ENCODE measurements around the gene PALM.

PALM gene

GRCh38 chr19:674282-675151, 34.2 kb upstream of the PALM start:
- Histone ChIP-seq H3K36me3 (ENCODE audit: insufficient read depth, low read length) (no peaks in the 10 kb centered on the region), H3F3A (ENCODE audit: low read depth) (no peaks in the 10 kb centered on the region), H3K4me1 (ENCODE audit: insufficient read depth, low read length, poor library complexity, severe bottlenecking) (peaks cover 6% of the 10 kb centered on the region), H2AFZ (ENCODE audit: low read length) (no peak overlapping the region), H3K4me3 (ENCODE audit: low read length, poor library complexity, severe bottlenecking) (no peak overlapping the region), H3K79me2 (ENCODE audit: insufficient read depth, low read length) (peaks cover 6% of the 10 kb centered on the region; the same call in 1 of the 2 replicates), H3K27me3 (ENCODE audit: insufficient read depth, low read length, poor library complexity, severe bottlenecking) (no peaks in the 10 kb centered on the region), H3K9ac (ENCODE audit: low read depth, low read length, poor library complexity, severe bottlenecking) (no peak overlapping the region), H4K20me1 (ENCODE audit: insufficient read depth, low read length, poor library complexity, severe bottlenecking) (no peaks in the 10 kb centered on the region), H3K9me3 (ENCODE audit: insufficient read depth, low read depth, low read length) (no peaks in the 10 kb centered on the region), H3K9me2 (replicated peaks; ENCODE audit: low read depth, low read length) (no peaks in the 10 kb centered on the region), H3K4me2 (ENCODE audit: low read depth, low read length, poor library complexity, severe bottlenecking) (no peak overlapping the region)
- TF ChIP-seq EZH2phosphoT487 (IDR thresholded peaks at IDR 0.05; ENCODE audit: borderline replicate concordance) (no peak), CTCF (conservative IDR thresholded peaks at IDR 0.05; ENCODE audit: low read length) (no peak)

DNA sequence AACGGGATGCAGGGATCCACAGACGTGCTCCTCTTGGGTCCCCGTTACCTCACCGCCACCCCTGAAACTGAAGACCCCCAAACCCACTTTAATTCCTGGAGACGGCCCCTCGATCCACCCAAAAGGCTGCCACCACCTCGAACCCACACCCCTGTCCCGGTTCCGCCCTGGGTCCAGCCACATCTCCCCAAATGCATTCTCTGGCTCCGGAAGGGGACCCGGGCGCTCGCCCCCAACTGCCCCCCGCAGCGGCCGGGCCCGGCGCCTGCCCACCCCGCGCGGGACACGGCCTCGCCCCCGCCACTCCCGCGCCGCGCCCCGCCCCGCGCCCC, 32.8 kb upstream of the PALM start:
- H3K9me3 ChIP-seq (ENCODE audit: insufficient read depth, low read depth, low read length): no peaks in the 10 kb centered on the region
- peaks cover 7% of the 10 kb centered on the region; the same call in 1 of the 2 replicates for H3K79me2 ChIP-seq (ENCODE audit: insufficient read depth, low read length)
- no peak overlapping the region for H3K9ac ChIP-seq (ENCODE audit: low read depth, low read length, poor library complexity, severe bottlenecking)
- H3K27me3 ChIP-seq (ENCODE audit: insufficient read depth, low read length, poor library complexity, severe bottlenecking): no peaks in the 10 kb centered on the region
- no peak overlapping the region for H3K4me3 ChIP-seq (ENCODE audit: low read length, poor library complexity, severe bottlenecking)
- TF ChIP-seq EZH2phosphoT487 (IDR thresholded peaks at IDR 0.05; ENCODE audit: borderline replicate concordance) (no peak), CTCF (conservative IDR thresholded peaks at IDR 0.05; ENCODE audit: low read length) (no peak)
- no peaks in the 10 kb centered on the region for H3K9me2 ChIP-seq (replicated peaks; ENCODE audit: low read depth, low read length)
- H3K4me1 ChIP-seq (ENCODE audit: insufficient read depth, low read length, poor library complexity, severe bottlenecking): peaks cover 8% of the 10 kb centered on the region
- no peaks in the 10 kb centered on the region for H3F3A ChIP-seq (ENCODE audit: low read depth)
- no peak overlapping the region for H3K4me2 ChIP-seq (ENCODE audit: low read depth, low read length, poor library complexity, severe bottlenecking)
- H4K20me1 ChIP-seq (ENCODE audit: insufficient read depth, low read length, poor library complexity, severe bottlenecking): no peaks in the 10 kb centered on the region
- H3K36me3 ChIP-seq (ENCODE audit: insufficient read depth, low read length): no peaks in the 10 kb centered on the region
- no peak overlapping the region for H2AFZ ChIP-seq (ENCODE audit: low read length)

- Histone ChIP-seq H3F3A (ENCODE audit: low read depth) (no peaks in the 10 kb centered on the region), H3K27me3 (ENCODE audit: insufficient read depth, low read length, poor library complexity, severe bottlenecking) (no peaks in the 10 kb centered on the region), H3K4me1 (ENCODE audit: insufficient read depth, low read length, poor library complexity, severe bottlenecking) (peaks cover 12% of the 10 kb centered on the region), H3K9me2 (replicated peaks; ENCODE audit: low read depth, low read length) (no peaks in the 10 kb centered on the region), H2AFZ (ENCODE audit: low read length) (no peak within 1 kb of the TSS), H3K9me3 (ENCODE audit: insufficient read depth, low read depth, low read length) (no peaks in the 10 kb centered on the region), H3K36me3 (ENCODE audit: insufficient read depth, low read length) (no peaks in the 10 kb centered on the region), H3K4me2 (ENCODE audit: low read depth, low read length, poor library complexity, severe bottlenecking) (no peak within 1 kb of the TSS), H4K20me1 (ENCODE audit: insufficient read depth, low read length, poor library complexity, severe bottlenecking) (no peaks in the 10 kb centered on the region), H3K4me3 (ENCODE audit: low read length, poor library complexity, severe bottlenecking) (no peak within 1 kb of the TSS), H3K79me2 (ENCODE audit: insufficient read depth, low read length) (peaks cover 7% of the 10 kb centered on the region; the same call in 1 of the 2 replicates), H3K9ac (ENCODE audit: low read depth, low read length, poor library complexity, severe bottlenecking) (no peak within 1 kb of the TSS)
- TF ChIP-seq CTCF (conservative IDR thresholded peaks at IDR 0.05; ENCODE audit: low read length): no peak
Observed at GRCh38 chr19:676339-677105, 32.2 kb upstream of the PALM start, which contains the start of gene FSTL3. FSTL3 (plus strand) TSS chr19:676392; CDS start chr19:676424, 32 bp downstream.
